RKO (cell line): Measurements from ENCODE around the gene VSIG10L2.
A peak's percentile ranks its signal among the peaks of the same experiment; 100 is the strongest.
"Not testable (repeated sequence)": the region's sequence is repeated elsewhere in the genome, so short reads cannot be mapped to it uniquely, and the experiment has no call there.

Source experiments
- DNase-seq: peaks from one replicate; pipeline ENCODE4 v3.0.0-alpha.2; 2016; ENCODE audit warnings: low spot score

The VSIG10L2 gene

GRCh38 chr11:125967515-125967914 lies 21.7 kb downstream of the VSIG10L2 start:
- DNase-seq: no peak

- no peak for DNase-seq
These were observed 22.5 kb downstream of the VSIG10L2 start for GRCh38 chr11:125968354-125968753.

GRCh38 chr11:125971618-125972017 lies 25.8 kb downstream of the VSIG10L2 start:
- DNase-seq: no peak

DNA sequence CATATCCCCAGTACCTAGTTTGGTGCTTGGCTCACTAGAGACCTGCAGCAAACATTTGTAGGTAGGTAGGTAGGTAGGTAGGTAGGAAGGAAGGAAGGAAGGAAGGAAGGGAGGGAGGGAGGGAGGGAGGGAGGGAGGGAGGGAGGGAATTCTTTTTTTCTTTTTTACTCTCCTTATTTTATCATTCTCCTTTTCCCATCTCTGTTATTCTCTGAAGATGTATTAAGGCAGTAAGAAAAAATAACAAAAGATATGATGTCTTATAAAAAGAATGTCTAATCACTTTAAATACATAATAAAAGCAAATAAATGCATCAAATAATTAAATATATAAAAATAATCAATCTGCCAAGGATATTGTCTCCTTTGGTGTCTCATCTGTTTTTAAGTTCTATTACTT lies 28.4 kb downstream of the VSIG10L2 start:
- DNase-seq: no peak

DNA sequence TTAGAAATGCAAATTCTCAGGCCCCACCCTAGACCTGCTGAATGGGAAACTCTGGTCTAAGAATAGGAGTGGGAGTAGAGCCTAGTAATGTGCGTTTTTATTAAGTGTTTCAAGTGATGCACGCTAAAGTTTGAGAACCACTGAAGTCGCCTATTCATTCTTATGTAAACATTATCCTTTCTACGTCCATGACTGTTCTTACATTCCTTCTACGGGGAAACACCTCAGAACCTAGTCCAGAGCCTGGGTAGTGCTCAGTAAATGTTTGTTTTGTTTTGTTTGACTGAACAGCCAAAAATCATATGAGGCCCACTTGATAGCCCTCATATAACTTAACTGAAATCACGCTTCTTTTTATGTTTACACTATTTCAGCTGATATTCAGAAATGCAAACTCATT lies 29.8 kb downstream of the VSIG10L2 start:
- no peak for DNase-seq

- DNase-seq: no peak
These were observed 30.3 kb downstream of the VSIG10L2 start for GRCh38 chr11:125976156-125976555.

GRCh38 chr11:125977333-125977732 lies 31.5 kb downstream of the VSIG10L2 start:
- no peak for DNase-seq

- DNase-seq: no peak
These were observed 32.4 kb downstream of the VSIG10L2 start for GRCh38 chr11:125978181-125978716.

- DNase-seq: no peak
These were observed 33.0 kb downstream of the VSIG10L2 start for GRCh38 chr11:125978778-125979407.

- DNase-seq: no peak
These were observed 33.7 kb downstream of the VSIG10L2 start for GRCh38 chr11:125979511-125979910.

- DNase-seq: no peak
These were observed 34.6 kb downstream of the VSIG10L2 start for GRCh38 chr11:125980436-125980835.

GRCh38 chr11:125982348-125982730 lies 36.5 kb downstream of the VSIG10L2 start:
- no peak for DNase-seq

DNA sequence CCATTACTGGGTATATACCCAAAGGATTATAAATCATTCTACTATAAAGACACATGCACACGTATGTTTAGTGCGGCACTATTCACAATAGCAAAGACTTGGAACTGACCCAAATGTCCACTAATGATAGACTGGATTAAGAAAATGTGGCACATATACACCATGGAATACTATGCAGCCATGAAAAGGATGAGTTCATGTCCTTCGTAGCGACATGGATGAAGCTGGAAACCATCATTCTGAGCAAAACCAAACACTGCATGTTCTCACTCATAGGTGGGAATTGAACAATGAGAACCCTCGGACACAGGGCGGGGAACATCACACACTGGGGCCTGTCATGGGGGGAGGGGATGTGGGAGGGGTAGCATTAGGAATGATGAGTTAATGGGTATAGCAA lies 40.1 kb downstream of the VSIG10L2 start:
- DNase-seq: not testable (repeated sequence)

GRCh38 chr11:125987066-125987641 lies 41.3 kb downstream of the VSIG10L2 start:
- no peak for DNase-seq

DNA sequence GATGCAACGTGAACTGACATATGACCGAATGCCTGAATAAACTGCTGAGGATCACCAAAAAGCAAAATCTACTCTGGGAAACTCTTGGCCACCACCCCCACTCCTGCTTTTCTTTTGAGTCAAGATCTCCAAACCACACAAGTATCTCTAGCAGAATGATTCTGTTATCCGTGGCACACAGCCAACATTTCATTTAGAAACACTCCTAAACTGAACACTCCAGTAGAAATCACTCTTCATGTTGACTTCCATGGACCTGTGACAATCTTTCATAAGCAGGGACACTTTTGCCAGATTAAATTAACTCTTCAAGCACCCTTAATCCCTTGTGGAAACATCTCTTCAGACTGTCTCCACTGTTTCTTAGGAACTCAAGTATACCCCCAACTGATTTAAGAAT lies 44.4 kb downstream of the VSIG10L2 start:
- DNase-seq: no peak

GRCh38 chr11:125992893-125993292 lies 47.0 kb downstream of the VSIG10L2 start:
- no peak for DNase-seq

GRCh38 chr11:125994509-125994908 lies 48.7 kb downstream of the VSIG10L2 start:
- no peak for DNase-seq

DNA sequence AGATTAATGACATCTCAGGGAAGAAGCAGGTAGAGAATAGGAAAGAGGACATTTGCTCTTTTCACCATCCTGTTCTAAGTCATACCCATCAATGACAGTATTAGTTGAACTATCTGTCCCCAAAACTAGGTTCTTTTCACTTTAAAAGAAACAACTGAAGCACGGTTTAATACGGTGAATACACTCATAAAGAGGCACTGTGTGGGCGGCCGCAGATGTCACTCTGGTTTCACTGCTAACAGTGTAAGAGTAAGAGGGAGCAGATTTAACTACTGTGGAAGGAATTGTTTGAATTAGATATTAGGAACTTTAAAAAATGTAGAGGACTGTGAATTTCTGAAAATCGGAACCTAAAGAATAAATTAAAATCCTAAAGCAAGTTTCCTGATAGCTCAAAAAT lies 49.5 kb downstream of the VSIG10L2 start:
- peak; percentile 5 for DNase-seq

- DNase-seq: no peak
These were observed 52.4 kb downstream of the VSIG10L2 start for GRCh38 chr11:125998267-125998666.

- no peak for DNase-seq
These were observed 53.5 kb downstream of the VSIG10L2 start for GRCh38 chr11:125999234-125999880.

GRCh38 chr11:126002181-126002580 lies 56.3 kb downstream of the VSIG10L2 start:
- DNase-seq: no peak
